Right kidney (tissue), 1 donor: Measurements from ENCODE around the gene TOMM7.
"Not testable (repeated sequence)": the region's sequence is repeated elsewhere in the genome, so short reads cannot be mapped to it uniquely, and the experiment has no call there.

Experiments
- DNase-seq: peaks from one replicate; pipeline ENCODE4 v3.0.0-alpha.2; 2016

TOMM7 gene

GRCh38 chr7:22824760-22825159, 2.1 kb upstream of the TOMM7 start:
- no peak for DNase-seq

DNA sequence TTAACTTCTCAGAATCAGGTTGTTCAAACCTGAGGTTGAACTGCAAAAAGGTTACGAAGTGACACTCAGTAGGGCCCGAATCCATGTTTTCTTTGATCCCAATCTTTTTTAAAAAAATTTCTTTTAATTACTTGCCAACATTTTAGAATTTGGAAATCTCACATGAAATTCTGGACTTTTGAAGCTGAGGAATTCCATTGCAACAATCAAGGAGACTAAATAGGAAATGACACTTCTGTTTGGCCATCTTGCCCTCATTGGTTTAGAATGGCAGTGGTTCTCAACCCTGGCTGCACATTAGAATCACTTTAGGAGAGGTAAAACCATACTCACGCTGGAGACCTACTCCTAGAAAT, 471 bp upstream of the TOMM7 start:
- DNase-seq, result no peak

DNA sequence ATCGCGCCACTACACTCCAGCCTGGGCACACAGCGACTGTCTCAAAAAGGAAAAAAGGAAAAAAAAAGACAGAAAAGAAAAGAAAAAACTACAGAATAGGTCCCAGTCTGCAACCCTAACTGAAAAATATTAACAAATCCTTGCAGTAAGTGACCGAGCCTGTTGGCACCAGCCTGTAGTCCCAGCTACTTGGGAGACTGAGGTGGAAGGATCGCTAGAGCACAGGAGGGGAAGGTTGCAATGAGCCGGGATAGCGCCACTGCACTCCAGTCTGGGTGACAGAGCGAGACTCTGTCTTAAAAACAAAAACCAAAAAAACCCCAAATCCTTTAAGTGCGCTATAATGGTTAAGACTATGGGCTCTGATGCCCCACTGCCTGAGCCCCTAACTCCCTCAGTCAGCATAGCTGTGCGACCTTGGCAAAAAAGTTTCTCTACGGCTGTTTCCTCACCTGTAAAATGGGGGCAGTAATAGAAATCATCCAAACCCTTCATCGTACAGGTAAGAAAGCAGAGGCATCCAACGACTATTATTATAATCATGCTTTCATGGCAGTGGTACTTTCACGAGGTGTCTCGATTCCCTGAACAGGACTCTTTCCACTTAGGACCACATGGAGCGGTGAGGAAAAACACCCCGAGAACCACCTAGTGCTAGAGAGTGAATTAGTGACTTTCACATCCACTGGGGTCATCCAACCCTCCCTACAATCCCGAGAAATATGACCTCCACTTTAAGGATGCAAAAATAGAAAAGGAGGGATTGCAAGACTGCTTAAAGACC, 755 bp downstream of the TOMM7 start:
- DNase-seq, result peak; percentile 49

- DNase-seq, result no peak
Measured at GRCh38 chr7:22819476-22819875, 3.2 kb downstream of the TOMM7 start.

- DNase-seq, result no peak
Measured at GRCh38 chr7:22814261-22815208, 8.1 kb downstream of the TOMM7 start.

- DNase-seq, result no peak
Measured at GRCh38 chr7:22812353-22812752, 10.3 kb downstream of the TOMM7 start.

DNA sequence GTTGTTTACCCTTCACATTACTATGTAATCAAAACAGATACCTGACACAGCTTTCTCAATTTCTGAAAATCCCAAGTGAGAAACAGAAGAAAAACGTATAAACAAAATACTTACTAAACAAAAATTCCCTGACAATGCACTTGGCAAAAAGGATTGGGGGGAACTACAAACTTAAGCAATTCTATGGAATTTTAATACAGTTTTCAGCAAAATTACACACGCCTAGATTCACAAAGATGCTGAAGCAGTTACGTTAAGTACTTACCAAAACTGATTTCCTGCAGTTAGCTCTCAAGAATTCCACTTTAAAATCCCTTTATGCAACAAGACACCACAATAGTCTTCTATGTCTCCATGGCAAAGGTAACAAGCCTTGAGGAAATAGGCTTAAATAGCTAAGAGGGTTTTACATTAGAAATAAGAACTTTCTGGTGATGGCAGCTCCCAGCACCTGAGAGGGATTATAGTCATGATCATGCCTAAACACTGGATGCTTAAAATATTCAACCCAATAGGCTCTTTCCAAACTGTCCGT, 10.8 kb downstream of the TOMM7 start:
- DNase-seq, result no peak

- DNase-seq, result no peak
Measured at GRCh38 chr7:22810843-22811242, 11.8 kb downstream of the TOMM7 start.

GRCh38 chr7:22809902-22810642, 12.6 kb downstream of the TOMM7 start:
- no peak for DNase-seq

GRCh38 chr7:22808140-22808539, 14.5 kb downstream of the TOMM7 start:
- no peak for DNase-seq

- DNase-seq, result no peak
Measured at GRCh38 chr7:22806752-22807151, 15.9 kb downstream of the TOMM7 start.

- no peak for DNase-seq
Measured at GRCh38 chr7:22805227-22805626, 17.4 kb downstream of the TOMM7 start.

DNA sequence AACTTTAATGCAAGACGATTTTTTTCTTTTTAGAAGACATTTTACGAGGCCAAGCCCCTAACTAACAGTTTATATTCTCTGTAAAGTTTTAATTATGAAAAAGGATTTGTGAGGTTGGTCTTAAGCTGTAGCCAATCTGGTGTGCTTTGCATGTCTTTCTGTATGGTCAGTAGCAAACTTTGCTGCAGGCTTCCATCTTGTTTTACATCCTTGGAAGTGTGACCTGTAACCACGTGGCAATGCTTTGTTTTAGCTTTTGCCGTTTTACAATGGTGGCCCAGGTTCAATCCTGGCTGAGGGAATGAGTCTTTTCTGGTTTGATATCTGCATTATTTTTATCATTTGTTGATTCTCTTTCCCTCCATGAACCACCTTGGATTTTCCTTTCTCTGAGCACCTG, 19.8 kb downstream of the TOMM7 start:
- not testable (repeated sequence) for DNase-seq

DNA sequence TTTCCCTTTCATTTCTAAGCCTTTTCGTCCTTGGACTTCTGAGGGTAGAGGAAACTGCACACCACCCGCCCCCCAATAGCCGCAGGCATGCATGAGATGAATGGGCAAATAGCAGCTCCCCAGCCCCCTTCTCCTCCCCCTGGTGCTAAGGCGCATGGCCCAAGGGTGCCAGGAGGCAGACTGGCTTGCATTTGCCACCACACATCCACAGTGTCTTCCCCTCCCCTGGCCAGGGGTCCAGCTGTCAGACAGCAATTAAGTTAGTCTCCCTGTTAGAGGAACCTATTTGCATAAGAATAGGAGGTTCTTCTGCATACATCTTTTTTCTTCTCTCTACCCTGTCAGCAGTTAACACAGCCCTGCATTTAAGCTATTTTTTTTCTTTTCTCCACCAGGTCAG, 20.2 kb downstream of the TOMM7 start:
- DNase-seq, result no peak

GRCh38 chr7:22801912-22802311, 20.7 kb downstream of the TOMM7 start:
- DNase-seq, result no peak

DNA sequence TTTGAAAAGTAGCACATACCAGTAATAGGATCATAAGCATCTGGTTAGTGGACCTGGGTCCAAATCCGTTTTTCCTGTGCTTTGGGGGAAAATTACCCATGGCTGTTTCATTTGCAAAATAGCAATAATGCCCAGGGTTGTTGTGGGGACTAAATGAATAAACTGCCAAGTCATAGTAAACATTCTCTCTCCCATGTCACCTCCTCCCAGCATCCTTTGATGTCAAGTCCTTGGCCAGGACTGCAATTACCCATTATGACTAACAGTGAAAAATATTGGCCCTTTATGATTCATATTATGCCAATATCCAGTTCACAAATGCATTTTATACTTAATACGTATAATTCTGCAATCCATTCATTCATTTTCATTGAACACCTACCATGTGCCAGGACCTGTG, 23.0 kb downstream of the TOMM7 start:
- DNase-seq, result no peak

DNA sequence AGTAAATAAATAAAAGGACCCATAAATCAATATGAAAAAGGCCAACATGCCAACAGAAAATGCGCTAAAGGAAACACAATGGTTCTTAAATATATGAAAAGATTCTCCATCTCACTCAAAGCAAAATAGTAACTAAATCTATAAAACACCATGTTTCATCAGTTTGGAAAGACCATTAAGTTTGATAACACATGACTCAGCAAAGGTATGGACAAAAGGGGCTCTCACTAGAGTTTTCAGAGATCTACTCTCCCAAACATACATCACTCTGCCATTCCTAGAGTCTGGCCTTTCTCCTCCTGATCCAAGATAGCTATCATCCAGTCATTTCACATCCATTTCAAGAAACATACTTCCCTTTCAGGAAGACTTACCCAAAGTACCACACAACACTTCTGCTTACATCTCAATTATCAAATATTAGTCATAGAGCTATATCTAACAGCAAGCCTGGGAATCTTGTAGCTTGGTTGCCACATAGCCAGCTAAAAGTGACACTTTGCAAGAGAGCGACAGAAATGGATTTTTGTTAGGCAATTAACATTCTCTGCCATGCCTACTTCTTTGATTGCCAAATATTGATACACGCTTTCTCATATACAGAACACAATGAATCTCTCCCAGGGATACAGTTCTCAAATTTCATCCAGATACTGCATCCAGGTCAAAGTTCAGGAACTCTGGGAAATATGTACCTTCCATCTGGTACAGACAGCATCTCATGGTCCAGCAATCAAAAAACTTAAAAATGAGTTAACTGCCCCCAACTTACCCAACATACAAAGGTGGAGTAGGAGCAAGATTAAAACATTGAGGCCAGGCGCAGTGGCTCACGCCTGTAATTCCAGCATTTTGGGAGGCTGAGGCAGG, 28.8 kb downstream of the TOMM7 start:
- no peak for DNase-seq

- no peak for DNase-seq
Measured at GRCh38 chr7:22791204-22792158, 31.2 kb downstream of the TOMM7 start.

GRCh38 chr7:22790640-22791039, 32.0 kb downstream of the TOMM7 start:
- not testable (repeated sequence) for DNase-seq

DNA sequence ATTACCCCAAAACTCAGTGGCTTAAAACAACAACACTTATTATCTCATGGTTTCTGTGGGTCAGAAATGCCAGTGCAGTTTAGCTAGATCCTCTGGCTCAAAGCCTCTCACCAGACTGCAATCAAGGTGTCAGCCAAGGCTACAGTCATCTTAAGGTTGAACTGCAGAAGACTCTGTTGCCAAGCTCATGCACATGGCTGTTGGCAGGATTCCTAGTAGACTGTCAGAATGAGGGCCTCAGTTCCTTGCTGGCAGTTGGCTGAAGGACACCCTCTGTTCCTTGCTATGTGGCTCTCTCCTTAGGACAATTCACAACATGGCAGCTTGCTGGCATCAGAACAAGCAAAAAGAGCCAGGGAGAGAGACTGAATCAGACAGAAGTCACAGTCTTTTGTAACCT, 34.7 kb downstream of the TOMM7 start:
- no peak for DNase-seq
